Heart left ventricle (tissue), 16 donors: ENCODE data around the gene CSMD2. TPM values are rescaled to one million over a fixed set of nuclear protein-coding genes. Genes with fewer than 3 reads are reported as not detected.

Experiments
- ATAC-seq, 4 donors: fragments of 200-7000 bp; cut with Tn5 transposase; one replicate each; pipeline ENCODE4 v1.9.1; 2020 to 2022; ENCODE audit warnings: moderate library complexity in 4 of 4, mild to moderate bottlenecking in 3 of 4, moderate number of reproducible peaks in 1 of 4
- DNase-seq, 5 donors: peaks; one replicate each; pipeline ENCODE4 v3.0.0-alpha.2; 2020
- H3K27ac ChIP-seq, 12 donors: fragments of 200-600 bp; sonication (generic) in 4 of 12; one replicate each; pipeline versions ENCODE4 v1.5.0 to v1.8.0; 2016 to 2022; ENCODE audit warnings: mild to moderate bottlenecking in 2 of 12
- H3K27me3 ChIP-seq, 9 donors: fragments of 200-600 bp; sonication (generic) in 2 of 9; one replicate each; pipeline versions ENCODE4 v1.5.1 to v1.8.0; 2016 to 2022; ENCODE audit warnings: mild to moderate bottlenecking in 3 of 9
- H3K36me3 ChIP-seq, 9 donors: fragments of 200-600 bp; sonication (generic) in 2 of 9; one replicate each; pipeline versions ENCODE4 v1.5.0 to v1.8.0; 2018 to 2022; ENCODE audit warnings: mild to moderate bottlenecking in 2 of 9
- H3K4me1 ChIP-seq, 12 donors: fragments of 200-600 bp; sonication (generic) in 4 of 12; one replicate each; pipeline versions ENCODE4 v1.5.0 to v1.8.0; 2016 to 2022; ENCODE audit warnings: mild to moderate bottlenecking in 3 of 12
- H3K4me3 ChIP-seq, 12 donors: fragments of 200-600 bp; sonication (generic) in 4 of 12; one replicate each; pipeline versions ENCODE4 v1.5.0 to v1.8.0; 2017 to 2022; ENCODE audit warnings: mild to moderate bottlenecking in 9 of 12, moderate library complexity in 4 of 12
- H3K9me3 ChIP-seq, 12 donors: fragments of 200-600 bp; sonication (generic) in 4 of 12; one replicate each; pipeline versions ENCODE4 v1.5.0 to v1.8.0; 2016 to 2022; ENCODE audit warnings: mild to moderate bottlenecking in 1 of 12
- CTCF ChIP-seq, 12 donors: fragments of 200-600 bp; sonication (generic) in 4 of 12; IDR thresholded peaks; one replicate each; pipeline versions ENCODE4 v1.5.0 to v1.8.0; 2018 to 2022; ENCODE audit warnings: antibody characterized with exemption in 12 of 12, mild to moderate bottlenecking in 5 of 12
- POLR2A ChIP-seq, 2 donors: fragments of 450-650 bp; IDR thresholded peaks; one replicate each; pipeline ENCODE4 v1.6.1; 2017; ENCODE audit warnings: antibody characterized with exemption in 2 of 2, mild to moderate bottlenecking in 2 of 2, moderate library complexity in 2 of 2
- WGBS, 4 donors: extraction: QIAGEN DNeasy Blood & Tissue Kit in 2 of 4; methylation state at CpG; one replicate each; pipeline versions ENCODE4 v1.1.5 to v1.1.7; 2013 to 2018; 5-methylcytosine and 5-hydroxymethylcytosine counted together
- intact Hi-C, 10 donors: fragments of 100-400 bp; cut with DNase I; formaldehyde crosslinking; loops; one replicate each; pipeline versions ENCODE4 v1.11.1 to v1.14.2; 2022
- polyA plus RNA-seq, 2 donors: library from polyadenylated mRNA; stranded (reverse); fragments of 200-250 nt; gene quantifications; one replicate each; pipeline ENCODE4 v1.2.3, GENCODE V29; 2013
- total RNA-seq, 9 donors: library from RNA; depleted of rRNA in 2 of 9; stranded (reverse); fragments of >200 nt in 2 of 9; fragmentation: NEBNext Ultra II Directional in 3 of 9; extraction: Animal tissue kit (Norgen Biotek cat#: 25700) in 3 of 9; gene quantifications; one replicate each; pipeline versions ENCODE4 v1.1.0 to v1.2.4, GENCODE V29; 2016 to 2023
- donor health status: ischemic (EF 13 %, LVEDD 7.1; RV severe dilation, severe dysfunction).
- donor health status: healthy with polysubstance abuse.
- donor health status: DM: no; HTN: yes; CAD: no.
- donor health status: DM: no; HTN: no; CAD: no.
- donor health status: ischemic (EF 25% LVEDD 6.9; RV normal size, moderate dysfunction).
- donor health status: ischemic (EF 25% LVEDD 5.7; RV mildly dilated, moderate dysfunction).
- donor health status: healthy.
- donor health status: DM: yes; HTN: yes; CAD: no.
- donor health status: ischemic (EF 35%, LVEDD 5.7; RV mildly dilated, moderate dysfunction).
- donor health status: nonischemic (EF 11% LVEDD 7.7; RV severe dilation, severe dysfunction).
- donor health status: DM: yes; HTN: yes; CAD: no.
- donor health status: PGD.
- donor health status: ischemic (EF 29% LVEDD 5.4; RV normal size, mild dysfunction).
- donor health status: nonischemic (EF 23%, LVEDD 6.1; RV moderate dilation, normal function).

The CSMD2 gene
- total and polyA plus RNA-seq, 11 donors = 0.02 to 0.79 (median 0.22) TPM

- no peak for DNase-seq
- no peak overlapping the region for H3K27ac ChIP-seq
- no peaks in the 10 kb centered on the region for H3K4me1 ChIP-seq
- no peak overlapping the region for H3K4me3 ChIP-seq
- H3K27me3 ChIP-seq = no peaks in the 10 kb centered on the region
- no peaks in the 10 kb centered on the region for H3K36me3 ChIP-seq
- H3K9me3 ChIP-seq = no peaks in the 10 kb centered on the region
- intact Hi-C loops = no loop called here
- TF ChIP-seq POLR2A (IDR thresholded peaks at IDR 0.05) (no peak), CTCF (IDR thresholded peaks at IDR 0.05) (no peak)
- WGBS, 4 donors = 80 to 88% (median 83%) methylated on average over 4 of the region's 4 CpGs
- ATAC-seq = no peak
These were observed 233.9 kb downstream of the CSMD2 start for GRCh38 chr1:33931111-33931475.

- H3K27ac ChIP-seq = no peak overlapping the region
- TF ChIP-seq POLR2A (IDR thresholded peaks at IDR 0.05) (no peak), CTCF (IDR thresholded peaks at IDR 0.05) (no peak)
- no peaks in the 10 kb centered on the region for H3K4me1 ChIP-seq
- H3K27me3 ChIP-seq = no peaks in the 10 kb centered on the region
- 59 to 65% (median 61%) methylated on average over 9 to 11 of the region's 11 CpGs for WGBS, 4 donors
- DNase-seq (no peak), ATAC-seq (peak in 3 of 4 donors; percentile 14 to 52 (median 25))
- peaks cover 0 to 2% (median 0%) of the 10 kb centered on the region in 12 donors for H3K9me3 ChIP-seq
- intact Hi-C loops = no loop called here
- no peak overlapping the region for H3K4me3 ChIP-seq
- H3K36me3 ChIP-seq = no peaks in the 10 kb centered on the region
These were observed 234.5 kb downstream of the CSMD2 start for GRCh38 chr1:33930346-33931110.

- Histone ChIP-seq H3K4me1 (no peaks in the 10 kb centered on the region), H3K36me3 (no peaks in the 10 kb centered on the region), H3K27me3 (no peaks in the 10 kb centered on the region), H3K9me3 (peaks cover 0 to 11% (median 0%) of the 10 kb centered on the region in 12 donors), H3K27ac (no peak overlapping the region), H3K4me3 (no peak overlapping the region)
- DNase-seq (no peak), ATAC-seq (no peak)
- intact Hi-C loops = no loop called here
- no peak for TF ChIP-seq POLR2A (IDR thresholded peaks at IDR 0.05)
- no peak for TF ChIP-seq CTCF (IDR thresholded peaks at IDR 0.05)
These were observed 236.8 kb downstream of the CSMD2 start for GRCh38 chr1:33928251-33928650.

GRCh38 chr1:33927721-33928120 is 237.3 kb downstream of the CSMD2 start:
- H3K27me3 ChIP-seq = no peaks in the 10 kb centered on the region
- no peak for TF ChIP-seq POLR2A (IDR thresholded peaks at IDR 0.05)
- TF ChIP-seq CTCF (IDR thresholded peaks at IDR 0.05) = no peak
- no peaks in the 10 kb centered on the region for H3K4me1 ChIP-seq
- H3K36me3 ChIP-seq = no peaks in the 10 kb centered on the region
- WGBS, 4 donors = 66 to 100% (median 78%) methylated on average over 1 to 2 of the region's 2 CpGs
- H3K4me3 ChIP-seq = no peak overlapping the region
- ATAC-seq (no peak), DNase-seq (no peak)
- H3K27ac ChIP-seq = no peak overlapping the region
- intact Hi-C loops = no loop called here
- H3K9me3 ChIP-seq = peaks cover 0 to 11% (median 0%) of the 10 kb centered on the region in 12 donors
